C4-2B (cell line): Measurements from ENCODE around the gene CNTROB.

ENCODE experiments used
- H3K27ac ChIP-seq: fragments of 450-650 bp; 2 replicates; pipeline ENCODE4 v1.5.1; 2017
- ZFX ChIP-seq: fragments of 450-650 bp; IDR thresholded peaks from 2 replicates; pipeline ENCODE4 v1.6.1; 2017
- TF ChIP-seq, protein P1 (sequence below): fragments of 450-650 bp; conservative IDR thresholded peaks from 2 replicates; pipeline ENCODE4 v1.5.1; 2017; ENCODE audit warnings: mild to moderate bottlenecking

The CNTROB gene

DNA sequence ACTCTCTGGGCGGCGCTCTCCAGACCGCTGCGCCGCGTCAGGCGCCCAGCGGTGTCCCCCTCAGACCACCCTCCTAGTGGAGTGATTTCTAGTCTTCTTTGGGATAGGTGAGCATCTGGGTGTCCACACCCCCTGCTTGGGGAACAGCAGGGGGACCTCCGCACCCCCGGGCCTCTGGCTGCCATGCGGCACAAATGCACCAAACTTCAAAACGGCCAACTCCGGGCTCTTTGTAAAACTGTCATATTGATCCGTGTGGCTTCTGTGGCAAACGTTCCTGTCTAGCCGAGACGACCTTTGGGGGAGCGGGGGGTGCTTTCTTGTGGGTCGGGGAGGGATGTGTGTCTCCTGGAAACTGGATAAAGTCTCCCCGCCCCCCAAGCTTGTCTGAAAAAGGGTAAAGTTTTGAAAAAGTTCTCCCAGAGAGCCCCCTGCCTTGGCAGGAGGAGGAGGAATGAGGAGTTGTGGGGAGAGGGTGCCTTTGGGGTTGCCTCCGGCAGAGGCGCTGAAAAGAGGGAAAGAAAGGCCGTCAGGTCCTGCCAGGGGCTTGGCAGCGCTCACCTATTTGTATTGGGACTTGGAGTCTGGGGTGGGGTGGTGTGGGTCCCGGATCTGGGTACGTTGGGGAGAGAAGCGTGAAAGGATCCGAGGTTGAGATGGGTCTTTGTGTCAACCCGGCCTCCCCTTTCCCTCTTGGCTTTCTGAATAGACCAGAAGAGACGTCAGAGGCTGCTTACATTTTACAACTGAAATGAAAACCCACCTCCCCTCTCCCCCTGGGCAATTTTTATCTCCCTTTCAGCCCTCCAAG lies 45.6 kb upstream of the CNTROB start:
- TF ChIP-seq, protein P1, sequence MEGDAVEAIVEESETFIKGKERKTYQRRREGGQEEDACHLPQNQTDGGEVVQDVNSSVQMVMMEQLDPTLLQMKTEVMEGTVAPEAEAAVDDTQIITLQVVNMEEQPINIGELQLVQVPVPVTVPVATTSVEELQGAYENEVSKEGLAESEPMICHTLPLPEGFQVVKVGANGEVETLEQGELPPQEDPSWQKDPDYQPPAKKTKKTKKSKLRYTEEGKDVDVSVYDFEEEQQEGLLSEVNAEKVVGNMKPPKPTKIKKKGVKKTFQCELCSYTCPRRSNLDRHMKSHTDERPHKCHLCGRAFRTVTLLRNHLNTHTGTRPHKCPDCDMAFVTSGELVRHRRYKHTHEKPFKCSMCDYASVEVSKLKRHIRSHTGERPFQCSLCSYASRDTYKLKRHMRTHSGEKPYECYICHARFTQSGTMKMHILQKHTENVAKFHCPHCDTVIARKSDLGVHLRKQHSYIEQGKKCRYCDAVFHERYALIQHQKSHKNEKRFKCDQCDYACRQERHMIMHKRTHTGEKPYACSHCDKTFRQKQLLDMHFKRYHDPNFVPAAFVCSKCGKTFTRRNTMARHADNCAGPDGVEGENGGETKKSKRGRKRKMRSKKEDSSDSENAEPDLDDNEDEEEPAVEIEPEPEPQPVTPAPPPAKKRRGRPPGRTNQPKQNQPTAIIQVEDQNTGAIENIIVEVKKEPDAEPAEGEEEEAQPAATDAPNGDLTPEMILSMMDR: no peak
- TF ChIP-seq ZFX: no peak
- H3K27ac ChIP-seq: peak overlapping the region; percentile 100

DNA sequence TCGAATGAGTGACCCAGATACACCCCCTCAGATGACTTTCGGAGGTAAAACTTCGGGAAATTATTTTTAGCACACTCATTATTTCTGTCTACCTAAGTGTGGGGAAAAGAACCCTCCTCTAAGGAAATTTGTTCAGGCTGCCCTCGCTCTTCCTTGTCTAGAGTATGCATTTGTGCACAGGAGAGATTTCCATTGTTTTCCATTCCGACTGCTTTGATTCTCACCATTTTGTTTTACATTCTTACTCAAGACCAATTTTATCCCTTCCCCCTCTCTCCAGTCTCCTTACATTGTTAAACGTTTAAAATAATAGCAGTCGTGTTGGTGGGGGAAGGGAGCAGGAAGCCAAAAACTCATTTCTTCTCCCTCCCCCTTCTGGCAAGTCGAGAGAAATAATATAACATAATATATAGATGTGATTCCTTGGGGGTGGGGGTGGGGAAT lies 44.9 kb upstream of the CNTROB start:
- TF ChIP-seq, protein P1: no peak; the same call in 1 of the 2 replicates
- no peak for TF ChIP-seq ZFX
- H3K27ac ChIP-seq: peak overlapping the region; percentile 100

DNA sequence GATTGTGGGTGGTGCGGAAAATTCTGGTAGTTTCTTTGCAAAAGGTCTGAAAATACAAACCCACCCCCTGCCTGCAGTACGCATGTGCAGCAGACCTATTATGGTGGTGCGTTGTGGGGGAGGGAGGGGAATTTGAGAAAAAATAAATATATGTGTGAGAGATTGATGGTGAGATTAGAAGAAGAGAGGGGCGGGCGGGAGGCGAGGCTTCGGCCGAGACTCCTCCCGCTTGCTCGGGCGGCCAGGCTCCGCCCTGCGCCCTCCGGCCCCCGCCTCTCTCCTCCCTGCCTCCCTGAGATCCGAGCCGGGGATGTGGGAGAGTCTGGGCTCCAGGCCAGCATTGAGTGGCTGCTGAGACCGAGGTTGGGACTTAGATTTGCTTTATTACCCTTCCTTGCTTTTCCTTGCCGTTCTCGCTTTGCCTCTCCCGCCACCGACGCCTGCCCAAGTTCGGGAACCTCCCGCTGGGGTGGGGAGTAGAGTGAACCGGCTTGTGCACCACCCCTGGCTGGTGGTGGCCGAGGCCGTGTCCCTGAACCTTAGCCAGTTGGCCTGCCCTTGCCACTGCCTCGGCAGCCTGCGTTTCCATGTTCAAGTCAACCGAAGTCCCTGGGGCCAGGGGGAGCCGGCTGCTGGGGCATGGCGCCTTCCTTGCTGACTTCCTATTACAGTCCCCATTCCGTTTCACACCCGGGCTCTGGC lies 44.4 kb upstream of the CNTROB start:
- TF ChIP-seq ZFX: no peak
- TF ChIP-seq, protein P1: no peak; the same call in 1 of the 2 replicates
- H3K27ac ChIP-seq: peak overlapping the region; percentile 100

DNA sequence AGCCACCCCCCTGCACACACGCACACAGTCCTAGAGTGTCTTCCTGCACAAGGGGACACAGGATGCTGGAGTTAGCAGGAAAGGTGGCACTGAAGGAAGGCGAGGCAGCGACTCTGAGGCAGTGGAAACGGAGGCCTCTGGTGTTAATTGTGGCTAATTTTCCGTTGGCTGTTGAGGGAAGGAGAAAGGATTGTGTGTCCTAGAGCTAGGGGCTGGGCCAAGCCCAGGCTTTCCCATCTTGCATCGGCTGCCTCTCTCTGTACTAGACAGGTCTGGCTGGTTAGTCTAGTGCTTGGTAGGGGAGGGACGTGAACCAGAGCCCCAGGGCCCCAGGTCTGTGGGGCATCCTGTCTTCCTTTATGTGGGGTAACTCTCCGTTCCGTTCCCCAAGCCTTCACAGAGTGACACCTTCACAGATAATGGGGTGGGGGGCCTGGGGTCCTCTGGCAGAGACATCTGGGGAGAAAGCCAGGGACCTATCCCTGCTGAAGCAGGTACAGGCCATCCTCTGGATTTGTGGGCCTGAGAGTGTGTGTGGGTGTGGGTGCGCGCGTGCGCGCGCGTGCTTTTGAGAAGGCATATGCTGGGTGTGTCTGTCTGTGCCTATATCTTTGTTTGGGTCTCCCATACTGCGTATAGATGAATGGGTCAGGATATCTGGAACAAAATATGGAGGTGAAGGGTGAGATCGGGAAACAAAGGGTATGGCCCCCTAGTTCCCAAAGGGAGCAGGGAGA lies 43.7 kb upstream of the CNTROB start, which contains the start of gene CHD3:
Gene CHD3 (plus strand): TSS at position 606 of the 737 bp plus-strand sequence. CDS start 212 bp downstream, outside the sequence.
- TF ChIP-seq ZFX: peak; percentile 31; the same call in 1 of the 2 replicates
- TF ChIP-seq, protein P1: no peak
- H3K27ac ChIP-seq: peak within 1 kb of the TSS; percentile 100

DNA sequence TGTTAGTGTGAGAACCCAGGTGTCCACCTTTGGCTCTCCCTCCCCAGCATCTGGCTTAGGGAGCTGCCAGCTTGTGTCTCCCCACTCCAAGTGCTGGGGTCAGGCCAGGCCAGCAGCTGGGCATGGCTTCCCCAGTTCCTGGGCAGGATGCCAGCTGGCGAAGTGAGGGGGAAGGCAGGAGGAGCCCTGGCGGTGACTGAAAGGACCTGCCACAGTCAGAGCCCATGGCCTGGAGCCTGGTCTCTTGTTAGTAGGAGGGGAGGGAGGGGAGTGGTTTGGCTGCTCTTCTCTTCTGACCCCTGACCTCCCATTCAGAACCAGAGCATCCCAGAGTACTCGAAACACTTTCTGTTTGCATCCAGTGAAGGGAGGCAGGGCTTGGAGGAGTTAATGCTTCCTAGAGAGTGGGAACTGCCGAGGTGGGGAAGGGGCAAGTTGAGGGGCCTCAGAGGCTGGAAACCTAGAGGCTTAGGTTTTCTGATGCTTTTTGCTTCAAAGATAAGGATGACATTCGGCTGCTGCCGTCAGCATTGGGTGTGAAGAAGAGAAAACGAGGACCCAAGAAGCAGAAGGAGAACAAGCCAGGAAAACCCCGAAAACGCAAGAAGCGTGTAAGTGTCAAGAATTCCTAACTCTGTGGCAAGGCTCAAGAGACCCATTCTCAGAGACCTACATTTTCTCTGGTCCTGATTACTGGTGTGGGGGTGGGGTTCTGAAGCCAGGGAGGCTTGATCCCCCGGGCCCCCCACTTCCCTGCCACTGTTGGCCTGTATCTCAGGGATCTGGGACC lies 42.6 kb upstream of the CNTROB start:
- TF ChIP-seq, protein P1: no peak; the same call in 1 of the 2 replicates
- no peak for TF ChIP-seq ZFX
- H3K27ac ChIP-seq: peak overlapping the region; percentile 100

DNA sequence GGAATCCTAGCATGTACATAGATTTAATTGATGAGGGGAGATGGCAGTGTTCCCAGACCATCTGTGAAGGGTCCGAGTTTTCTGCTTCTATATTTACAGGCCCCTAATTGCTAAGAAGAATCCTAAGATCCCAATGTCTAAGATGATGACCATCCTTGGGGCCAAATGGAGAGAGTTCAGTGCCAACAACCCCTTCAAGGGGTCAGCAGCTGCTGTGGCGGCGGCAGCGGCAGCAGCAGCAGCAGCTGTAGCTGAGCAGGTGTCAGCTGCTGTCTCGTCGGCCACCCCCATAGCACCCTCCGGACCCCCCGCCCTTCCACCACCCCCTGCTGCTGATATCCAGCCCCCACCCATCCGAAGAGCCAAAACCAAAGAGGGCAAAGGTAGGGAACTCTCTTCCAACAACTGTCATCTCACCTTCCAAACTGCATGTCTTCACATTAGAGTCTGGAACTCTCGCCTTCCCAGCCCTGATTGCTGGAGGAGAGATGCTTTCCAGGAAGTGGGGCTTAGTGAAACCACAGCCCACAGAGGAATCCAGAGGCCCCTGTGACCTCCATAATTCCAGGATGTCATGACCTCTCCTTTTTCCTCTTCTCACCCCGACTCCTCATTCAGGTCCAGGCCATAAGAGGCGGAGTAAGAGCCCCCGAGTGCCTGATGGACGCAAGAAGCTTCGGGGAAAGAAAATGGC lies 38.7 kb upstream of the CNTROB start:
- H3K27ac ChIP-seq: no peak overlapping the region
- TF ChIP-seq ZFX: no peak
- TF ChIP-seq, protein P1: no peak
